ENCODE data around the gene CSNK2A1. TPM values are rescaled to one million over a fixed set of nuclear protein-coding genes. Genes with fewer than 3 reads are reported as not detected.

CSNK2A1 gene
- total RNA-seq, 3 donors from 2014 or later, result 183 to 191 (median 187) TPM

DNA sequence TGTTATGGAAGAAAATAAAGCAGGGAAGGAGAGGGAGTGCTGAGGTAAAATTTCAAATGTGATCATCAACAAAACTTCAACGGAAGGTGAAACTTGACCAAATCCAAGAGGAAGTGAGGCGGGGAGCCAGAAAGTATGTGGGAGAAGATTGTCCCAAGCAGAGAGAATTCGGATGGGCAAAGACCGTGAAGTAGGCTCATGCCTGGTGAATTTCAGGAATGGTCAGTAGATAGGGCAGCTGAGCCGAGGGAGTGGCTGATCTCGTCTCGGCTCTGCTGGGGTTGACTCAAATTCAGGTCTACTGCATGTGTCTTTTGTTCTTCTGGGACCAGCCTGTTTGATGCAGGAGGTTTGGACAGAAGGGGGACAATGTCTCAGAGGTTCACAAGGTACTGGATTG, 7.0 kb upstream of the CSNK2A1 start:
- ATAC-seq (no peak), DNase-seq (no peak)
- Mint-ChIP-seq H3K4me3 (no peak overlapping the region), H3K4me1 (ENCODE audit: low read depth) (peaks cover 1% of the 10 kb centered on the region), H3K9me3 (no peaks in the 10 kb centered on the region), H3K27me3 (ENCODE audit: low read depth) (peaks cover 37% of the 10 kb centered on the region), H3K36me3 (ENCODE audit: insufficient read depth) (no peaks in the 10 kb centered on the region)

DNA sequence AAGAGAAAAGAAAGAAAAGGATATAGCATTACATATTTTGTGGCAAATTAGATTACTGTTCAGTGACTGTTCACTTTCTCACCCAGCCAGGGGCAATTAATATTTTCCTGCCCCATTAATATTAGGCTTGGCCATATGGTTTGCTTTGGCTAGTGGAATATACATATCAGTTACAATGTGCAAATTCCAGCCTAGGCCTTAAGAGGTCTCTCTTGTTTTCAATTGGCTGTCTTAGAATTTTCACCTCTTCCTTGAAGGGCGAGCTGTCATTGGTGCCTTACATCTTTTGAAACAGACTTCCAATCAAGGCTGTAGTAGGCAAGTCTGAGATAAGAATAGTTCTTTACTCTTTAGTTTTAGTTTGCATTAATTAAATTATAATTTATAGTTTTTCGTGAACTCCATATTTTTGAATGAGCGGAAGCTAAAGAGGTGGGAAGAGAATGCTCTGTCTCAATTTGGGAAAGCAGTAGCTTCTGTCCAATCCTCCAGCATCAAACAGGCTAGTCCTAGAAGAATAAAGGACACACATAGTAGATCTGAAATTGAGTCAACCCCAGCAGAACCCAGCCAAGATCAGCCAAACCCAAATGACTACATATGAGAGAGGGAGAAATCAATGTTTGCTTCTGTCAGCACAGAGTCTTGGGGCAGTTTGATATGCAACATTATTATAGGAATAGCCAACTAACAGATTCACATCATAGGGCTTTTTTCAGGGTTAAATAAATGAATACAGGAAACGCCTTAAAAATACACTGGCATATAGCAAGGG, 6.3 kb upstream of the CSNK2A1 start:
- no peaks in the 10 kb centered on the region for H3K9me3 Mint-ChIP-seq
- peaks cover 34% of the 10 kb centered on the region for H3K27me3 Mint-ChIP-seq (ENCODE audit: low read depth)
- no peaks in the 10 kb centered on the region for H3K36me3 Mint-ChIP-seq (ENCODE audit: insufficient read depth)
- ATAC-seq, result no peak
- DNase-seq, result no peak
- H3K4me1 Mint-ChIP-seq (ENCODE audit: low read depth), result peaks cover 1% of the 10 kb centered on the region
- H3K4me3 Mint-ChIP-seq, result no peak overlapping the region

DNA sequence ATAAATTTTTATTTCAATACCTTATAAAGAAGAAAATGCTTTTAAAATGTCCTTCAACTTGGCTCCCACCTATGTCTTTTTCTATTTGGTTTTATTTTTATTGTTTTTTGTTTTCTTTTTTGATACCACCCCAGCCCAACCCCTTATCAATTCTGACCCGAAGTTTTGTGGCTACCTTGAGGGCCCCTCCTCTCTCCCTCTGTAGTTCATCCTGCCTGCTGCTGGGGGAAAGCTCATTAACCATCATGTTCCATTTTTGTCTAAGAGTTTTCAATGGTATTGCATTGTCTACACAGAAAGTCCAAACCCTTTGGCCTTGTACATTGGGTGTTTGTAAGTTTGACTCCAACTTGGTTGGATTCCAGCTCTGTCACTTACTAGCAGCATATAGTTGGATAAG, 5.3 kb upstream of the CSNK2A1 start:
- Mint-ChIP-seq H3K9me3 (no peaks in the 10 kb centered on the region), H3K4me1 (ENCODE audit: low read depth) (peaks cover 10% of the 10 kb centered on the region), H3K4me3 (no peak overlapping the region), H3K36me3 (ENCODE audit: insufficient read depth) (peaks cover 2% of the 10 kb centered on the region), H3K27me3 (ENCODE audit: low read depth) (peaks cover 26% of the 10 kb centered on the region)
- no peak for DNase-seq
- no peak for ATAC-seq

DNA sequence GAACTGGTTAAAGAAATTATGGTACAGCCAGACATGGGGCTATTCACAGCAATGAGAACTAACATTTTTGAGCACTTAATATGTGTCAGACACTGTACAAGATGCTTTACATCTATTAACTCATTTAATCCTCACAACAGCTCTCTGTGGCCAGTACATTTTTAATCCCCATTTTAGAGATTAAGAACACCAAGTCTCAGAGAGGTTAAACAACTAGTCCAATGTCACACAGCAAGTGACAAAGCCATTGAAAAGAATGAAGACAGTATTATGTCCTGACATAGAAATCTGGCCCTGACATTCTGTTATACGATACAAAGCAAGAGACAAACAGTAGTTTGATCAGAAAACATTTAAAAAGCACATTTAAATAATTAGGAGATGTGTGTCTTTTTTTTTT, 3.8 kb upstream of the CSNK2A1 start:
- H3K4me3 Mint-ChIP-seq, result no peak overlapping the region
- peaks cover 18% of the 10 kb centered on the region for H3K4me1 Mint-ChIP-seq (ENCODE audit: low read depth)
- no peak for DNase-seq
- no peak for ATAC-seq
- H3K27me3 Mint-ChIP-seq (ENCODE audit: low read depth), result peaks cover 20% of the 10 kb centered on the region
- no peaks in the 10 kb centered on the region for H3K9me3 Mint-ChIP-seq
- peaks cover 7% of the 10 kb centered on the region for H3K36me3 Mint-ChIP-seq (ENCODE audit: insufficient read depth)

DNA sequence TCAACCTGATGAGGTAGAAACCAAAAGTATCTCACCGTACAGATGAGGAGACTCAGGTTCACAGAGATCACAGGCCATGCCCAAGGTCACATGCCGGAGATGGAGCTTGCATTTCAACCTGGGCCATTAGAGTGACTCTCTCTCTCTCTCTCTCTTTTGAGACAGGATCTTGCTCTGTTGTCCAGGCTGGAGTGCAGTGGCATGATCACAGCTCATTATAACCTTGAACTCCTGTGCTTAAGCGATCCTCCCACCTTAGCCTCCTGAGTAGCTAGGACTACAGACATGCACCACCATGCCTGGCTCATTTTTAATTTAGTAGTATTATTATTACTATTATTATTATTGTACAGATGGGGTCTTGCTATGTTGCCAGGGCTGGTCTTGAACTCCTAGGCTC, 2.8 kb upstream of the CSNK2A1 start:
- Mint-ChIP-seq H3K9me3 (no peaks in the 10 kb centered on the region), H3K4me1 (ENCODE audit: low read depth) (peaks cover 29% of the 10 kb centered on the region), H3K27me3 (ENCODE audit: low read depth) (peaks cover 12% of the 10 kb centered on the region), H3K36me3 (ENCODE audit: insufficient read depth) (peaks cover 10% of the 10 kb centered on the region), H3K4me3 (no peak overlapping the region)
- DNase-seq (no peak), ATAC-seq (no peak)

DNA sequence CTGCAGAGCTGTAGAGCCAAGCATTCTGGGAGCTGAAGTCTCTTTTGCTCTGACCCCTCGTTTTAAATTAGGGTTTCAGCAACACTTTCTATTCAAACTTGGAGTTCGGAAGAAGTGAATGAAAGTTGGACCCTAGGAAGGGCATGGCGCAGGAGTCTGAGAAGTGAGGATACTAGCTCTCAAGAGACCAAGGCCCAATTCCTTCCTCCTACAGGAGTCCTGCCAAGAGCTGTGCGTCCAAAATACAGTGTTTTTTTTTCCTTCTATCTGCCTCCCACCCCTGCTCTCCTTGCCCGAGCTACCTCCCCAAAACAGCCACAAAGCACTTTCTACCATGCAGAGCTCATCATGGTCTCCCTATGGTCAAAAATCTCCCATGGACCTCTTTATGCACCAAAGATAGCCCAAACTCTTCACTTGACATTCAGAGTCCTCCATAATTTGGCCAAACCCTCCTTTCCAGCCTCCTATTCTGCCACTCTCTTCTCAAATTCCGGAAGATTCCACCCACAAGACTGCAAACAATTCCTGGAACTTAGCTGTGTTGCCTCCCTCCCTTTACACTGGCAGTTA, 649 bp upstream of the CSNK2A1 start:
- Mint-ChIP-seq H3K9me3 (no peaks in the 10 kb centered on the region), H3K4me1 (ENCODE audit: low read depth) (peaks cover 48% of the 10 kb centered on the region), H3K27me3 (ENCODE audit: low read depth) (no peaks in the 10 kb centered on the region), H3K36me3 (ENCODE audit: insufficient read depth) (peaks cover 23% of the 10 kb centered on the region), H3K4me3 (peak overlapping the region; percentile 91)
- ATAC-seq, result no peak
- no peak for DNase-seq

DNA sequence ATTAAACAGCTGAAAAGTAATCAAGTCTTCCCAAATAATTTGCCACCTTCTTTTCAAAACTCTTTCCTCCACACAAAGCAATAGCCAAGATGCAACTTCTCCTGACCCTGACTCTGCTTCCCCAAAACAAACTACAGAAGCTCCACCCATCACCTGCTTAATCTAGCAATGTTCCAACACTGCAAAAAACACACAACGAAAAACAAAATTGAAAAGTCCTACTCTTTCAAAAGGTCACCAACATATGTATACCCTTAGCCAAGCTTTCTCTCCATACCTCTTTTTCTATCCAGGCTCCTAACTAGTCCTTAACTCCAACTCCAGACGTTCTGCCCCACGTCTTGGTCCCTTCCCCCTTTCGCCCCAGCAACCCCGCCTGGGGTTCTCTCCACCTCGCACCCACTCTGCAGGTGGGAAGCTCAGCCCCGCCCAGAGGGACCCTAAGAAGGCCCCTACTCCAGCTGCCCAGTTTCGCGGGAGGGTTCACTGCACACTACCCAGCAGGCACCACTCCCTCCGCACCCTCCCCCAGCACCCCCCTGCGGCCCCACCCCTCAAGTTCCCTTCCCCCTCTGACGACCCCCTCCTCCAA, 717 bp downstream of the CSNK2A1 start:
- no peaks in the 10 kb centered on the region for H3K27me3 Mint-ChIP-seq (ENCODE audit: low read depth)
- peaks cover 59% of the 10 kb centered on the region for H3K4me1 Mint-ChIP-seq (ENCODE audit: low read depth)
- ATAC-seq, result peak; percentile 10 to 17
- no peaks in the 10 kb centered on the region for H3K9me3 Mint-ChIP-seq
- peak overlapping the region; percentile 91 for H3K4me3 Mint-ChIP-seq
- no peak for DNase-seq
- peaks cover 24% of the 10 kb centered on the region for H3K36me3 Mint-ChIP-seq (ENCODE audit: insufficient read depth)

DNA sequence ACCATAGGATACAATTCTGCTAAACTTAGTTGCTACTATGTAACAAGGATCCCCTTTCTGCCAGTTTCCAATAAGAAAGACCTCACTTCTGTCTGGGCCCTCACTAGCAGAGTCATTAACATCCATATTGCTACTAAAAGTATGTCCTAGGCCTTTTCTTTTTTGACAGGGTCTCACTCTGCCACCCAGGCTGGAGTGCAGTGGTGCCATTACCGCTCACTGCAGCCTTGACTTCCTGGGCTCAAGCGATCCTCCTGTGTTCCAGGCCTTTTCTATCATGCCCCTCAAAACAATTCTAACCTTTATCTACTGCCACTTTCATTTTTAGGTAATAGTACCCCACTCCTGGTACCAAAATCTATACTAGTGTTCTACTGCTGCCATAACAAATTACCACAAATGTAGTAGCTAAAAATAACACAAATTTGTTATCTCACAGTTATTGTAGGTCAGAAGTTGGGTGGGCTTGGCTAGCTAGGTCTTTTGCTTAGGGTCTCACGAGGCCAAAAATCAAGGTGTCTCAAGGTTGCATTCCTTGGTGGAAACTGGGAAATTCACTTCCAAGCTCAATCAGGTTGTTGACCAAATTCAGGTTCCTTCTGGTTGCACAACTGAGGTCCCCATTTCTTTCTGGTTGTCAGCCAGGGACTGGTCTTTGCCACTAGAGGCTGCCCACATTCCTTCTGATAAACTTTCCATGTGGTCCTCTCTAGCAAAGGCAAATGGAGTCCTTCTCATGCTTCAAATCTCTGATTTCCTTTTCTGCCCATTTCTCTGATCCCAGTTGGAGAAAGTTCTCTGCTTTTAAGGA, 3.0 kb downstream of the CSNK2A1 start:
- peaks cover 25% of the 10 kb centered on the region for H3K36me3 Mint-ChIP-seq (ENCODE audit: insufficient read depth)
- no peak overlapping the region for H3K4me3 Mint-ChIP-seq
- ATAC-seq (no peak), DNase-seq (no peak)
- no peaks in the 10 kb centered on the region for H3K9me3 Mint-ChIP-seq
- H3K27me3 Mint-ChIP-seq (ENCODE audit: low read depth), result no peaks in the 10 kb centered on the region
- H3K4me1 Mint-ChIP-seq (ENCODE audit: low read depth), result peaks cover 82% of the 10 kb centered on the region

DNA sequence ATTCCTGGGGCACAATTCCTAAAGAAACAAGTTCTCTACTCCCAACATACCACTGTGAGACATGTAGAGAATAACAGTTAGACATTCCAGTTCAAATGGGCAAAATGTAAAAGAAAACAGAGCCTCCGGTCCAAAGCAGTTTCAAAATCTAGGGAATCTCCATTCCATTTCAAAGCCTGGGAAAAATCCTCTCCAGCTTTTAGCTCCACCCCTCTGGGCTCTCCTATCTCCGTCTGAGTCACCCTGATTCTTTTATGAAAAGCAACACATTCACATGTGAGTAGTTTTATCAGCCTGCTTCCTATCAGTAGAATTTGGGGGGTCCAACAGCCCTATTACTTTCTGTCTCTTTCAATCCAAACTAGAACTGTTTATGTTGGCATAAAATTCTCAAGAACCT, 3.7 kb downstream of the CSNK2A1 start:
- no peaks in the 10 kb centered on the region for H3K9me3 Mint-ChIP-seq
- peaks cover 25% of the 10 kb centered on the region for H3K36me3 Mint-ChIP-seq (ENCODE audit: insufficient read depth)
- H3K27me3 Mint-ChIP-seq (ENCODE audit: low read depth), result no peaks in the 10 kb centered on the region
- DNase-seq (no peak), ATAC-seq (no peak)
- H3K4me3 Mint-ChIP-seq, result no peak overlapping the region
- H3K4me1 Mint-ChIP-seq (ENCODE audit: low read depth), result peaks cover 89% of the 10 kb centered on the region

DNA sequence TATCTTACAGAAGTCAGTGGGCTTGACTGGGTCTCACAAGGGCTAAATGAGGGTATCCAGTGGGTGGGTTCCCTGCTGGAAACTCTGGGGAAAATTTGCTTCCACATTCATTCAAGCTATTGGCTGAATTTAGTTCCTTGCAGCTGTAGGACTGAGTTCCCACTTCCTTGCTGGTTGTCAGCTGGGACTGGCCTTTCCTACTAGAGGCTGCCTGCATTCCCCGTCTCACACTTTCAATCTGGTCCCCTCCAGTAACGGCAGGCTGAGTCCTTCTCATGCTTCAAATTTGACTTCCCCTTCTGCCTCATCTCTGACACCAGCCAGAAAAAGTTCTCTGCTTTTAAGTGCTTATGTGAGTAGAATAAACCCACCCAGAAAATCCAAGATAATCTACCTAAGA, 4.4 kb downstream of the CSNK2A1 start:
- ATAC-seq, result no peak
- no peak for DNase-seq
- Mint-ChIP-seq H3K4me3 (no peak overlapping the region), H3K4me1 (ENCODE audit: low read depth) (peaks cover 88% of the 10 kb centered on the region), H3K9me3 (no peaks in the 10 kb centered on the region), H3K27me3 (ENCODE audit: low read depth) (no peaks in the 10 kb centered on the region), H3K36me3 (ENCODE audit: insufficient read depth) (peaks cover 23% of the 10 kb centered on the region)

DNA sequence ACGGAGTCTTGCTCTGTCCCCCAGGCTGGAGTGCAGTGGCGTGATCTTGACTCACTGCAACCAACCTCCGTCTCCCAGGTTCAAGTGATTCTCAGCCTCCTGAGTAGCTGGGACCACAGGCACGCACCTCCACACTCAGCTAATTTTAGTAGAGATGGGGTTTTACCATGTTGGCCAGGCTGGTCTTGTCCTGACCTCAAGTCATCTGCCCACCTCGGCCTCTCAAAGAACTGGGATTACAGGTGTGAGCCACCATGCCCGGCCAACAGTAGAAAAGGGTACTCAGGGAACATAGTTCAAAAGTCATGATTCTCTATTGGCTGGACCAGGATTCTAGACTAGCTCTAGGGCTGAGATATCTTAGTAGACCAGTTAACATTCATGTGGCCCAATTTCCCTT, 5.6 kb downstream of the CSNK2A1 start:
- ATAC-seq, result no peak
- Mint-ChIP-seq H3K36me3 (ENCODE audit: insufficient read depth) (peaks cover 25% of the 10 kb centered on the region), H3K27me3 (ENCODE audit: low read depth) (no peaks in the 10 kb centered on the region), H3K9me3 (no peaks in the 10 kb centered on the region), H3K4me1 (ENCODE audit: low read depth) (peaks cover 91% of the 10 kb centered on the region), H3K4me3 (no peak overlapping the region)
- DNase-seq, result no peak

DNA sequence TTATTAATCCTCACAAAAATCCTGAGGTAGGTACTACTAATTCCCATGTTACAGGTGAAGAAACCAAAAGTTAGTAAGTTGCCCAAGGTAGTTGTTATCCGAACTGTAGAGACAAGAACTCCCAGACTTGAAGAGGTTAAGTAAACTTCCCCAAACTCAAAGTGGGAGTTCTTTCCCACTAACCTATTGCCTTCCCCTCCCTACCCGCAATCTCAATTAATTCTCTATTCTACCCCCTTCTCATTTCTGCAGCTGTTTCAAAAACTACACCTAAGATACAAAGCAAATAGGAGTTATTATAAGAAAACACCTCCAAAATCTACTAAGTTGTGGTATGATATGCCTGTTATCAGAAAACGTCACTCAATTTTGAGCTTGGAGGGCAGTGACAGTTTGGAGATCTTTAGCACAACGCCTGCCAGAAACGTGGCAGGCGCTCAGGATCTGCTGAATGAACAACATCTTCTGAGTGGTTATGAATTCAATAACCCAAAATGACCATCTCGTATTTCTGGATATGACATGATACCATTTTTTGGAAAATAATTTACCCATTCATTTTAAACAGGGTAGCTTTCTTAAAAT, 7.1 kb downstream of the CSNK2A1 start:
- ATAC-seq, result no peak
- H3K27me3 Mint-ChIP-seq (ENCODE audit: low read depth), result no peaks in the 10 kb centered on the region
- peaks cover 90% of the 10 kb centered on the region for H3K4me1 Mint-ChIP-seq (ENCODE audit: low read depth)
- no peak for DNase-seq
- H3K36me3 Mint-ChIP-seq (ENCODE audit: insufficient read depth), result peaks cover 21% of the 10 kb centered on the region
- no peak overlapping the region for H3K4me3 Mint-ChIP-seq
- H3K9me3 Mint-ChIP-seq, result no peaks in the 10 kb centered on the region

DNA sequence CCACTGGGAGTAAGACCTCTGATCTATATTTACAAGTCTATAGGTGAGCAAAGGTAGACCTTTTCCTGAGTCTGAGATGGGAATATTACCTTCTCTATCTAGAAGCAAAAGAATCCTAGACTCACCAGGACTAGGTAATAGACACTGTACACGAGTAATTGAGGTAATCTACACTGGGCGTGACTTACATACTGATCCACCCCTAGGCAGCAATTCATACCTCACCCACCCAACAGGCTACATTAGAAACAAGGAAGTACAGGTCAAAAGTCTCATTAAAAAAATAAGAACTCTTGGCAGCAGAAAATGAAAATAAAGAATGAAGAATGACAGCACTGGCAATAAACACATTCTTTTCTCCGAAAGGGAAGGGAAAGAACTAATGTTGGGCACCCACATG, 7.6 kb downstream of the CSNK2A1 start:
- no peak overlapping the region for H3K4me3 Mint-ChIP-seq
- peaks cover 87% of the 10 kb centered on the region for H3K4me1 Mint-ChIP-seq (ENCODE audit: low read depth)
- no peak for ATAC-seq
- DNase-seq, result no peak
- no peaks in the 10 kb centered on the region for H3K27me3 Mint-ChIP-seq (ENCODE audit: low read depth)
- H3K9me3 Mint-ChIP-seq, result no peaks in the 10 kb centered on the region
- peaks cover 19% of the 10 kb centered on the region for H3K36me3 Mint-ChIP-seq (ENCODE audit: insufficient read depth)

DNA sequence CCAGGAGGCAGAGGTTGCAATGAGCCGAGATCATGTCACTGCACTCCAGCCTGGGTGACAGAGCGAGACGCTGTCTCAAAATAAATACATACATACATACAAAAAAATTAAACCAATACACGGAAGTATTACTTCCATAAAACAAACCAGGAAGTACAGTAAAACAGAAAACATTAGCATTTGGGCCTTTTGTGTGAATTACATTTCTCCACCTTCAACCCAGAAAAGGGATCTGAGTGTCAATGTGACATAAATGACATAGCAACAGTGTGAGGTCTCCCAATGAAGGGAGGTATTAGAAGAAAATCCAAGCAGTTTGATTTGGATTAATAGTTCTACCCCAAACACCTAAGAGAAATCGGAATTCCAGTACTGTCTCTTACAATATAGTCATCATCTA, 10.1 kb downstream of the CSNK2A1 start:
- Mint-ChIP-seq H3K4me3 (no peak overlapping the region), H3K36me3 (ENCODE audit: insufficient read depth) (peaks cover 14% of the 10 kb centered on the region), H3K27me3 (ENCODE audit: low read depth) (no peaks in the 10 kb centered on the region), H3K4me1 (ENCODE audit: low read depth) (peaks cover 76% of the 10 kb centered on the region), H3K9me3 (no peaks in the 10 kb centered on the region)
- no peak for ATAC-seq
- DNase-seq, result no peak

Measured in activated T-cell treated with anti-CD3 and anti-CD28 coated beads, Interleukin-2, amount 50 U/mL, for 4 hours (primary cell).